OCI-LY3 (cell line): ENCODE results near the gene C1QTNF9.

ENCODE experiments used
- H2AFZ ChIP-seq: fragments of 200-600, 300-600 bp; shearing (Covaris generic); 2 replicates; pipeline ENCODE4 v1.6.0; 2014; ENCODE audit warnings: antibody characterized with exemption, low read depth, low read length
- H3K27ac ChIP-seq: fragments of 200-600, 300-600 bp; sonication (generic); 2 replicates; pipeline ENCODE4 v1.5.1; 2014; ENCODE audit warnings: mild to moderate bottlenecking, low read length, moderate library complexity, mixed read lengths
- H3K27me3 ChIP-seq: fragments of 200-600, 300-600 bp; sonication (generic); 2 replicates; pipeline ENCODE4 v1.6.1; 2014; ENCODE audit warnings: low read depth, low read length, mixed read lengths
- H3K36me3 ChIP-seq: fragments of 200-600, 300-600 bp; sonication (generic); replicated peaks from 2 replicates; pipeline ENCODE3; 2014; ENCODE audit warnings: low read depth, low read length, mixed read lengths
- H3K4me1 ChIP-seq: fragments of 300-600, 200-600 bp; sonication (generic); 2 replicates; pipeline ENCODE4 v1.6.1; 2014; ENCODE audit warnings: low read length, mixed read lengths
- H3K4me2 ChIP-seq: fragments of 200-600, 300-600 bp; sonication (generic); 2 replicates; pipeline ENCODE4 v1.6.1; 2014; ENCODE audit warnings: low read length, mixed read lengths
- H3K4me3 ChIP-seq: fragments of 300-600, 200-600 bp; sonication (generic); 2 replicates; pipeline ENCODE4 v1.5.1; 2014; ENCODE audit warnings: antibody characterized with exemption, mild to moderate bottlenecking, low read length, moderate library complexity
- H3K79me2 ChIP-seq: fragments of 300-600, 200-600 bp; shearing (Covaris generic); 2 replicates; pipeline ENCODE4 v1.6.1; 2014; ENCODE audit warnings: mild to moderate bottlenecking, low read length, mixed read lengths
- H3K9ac ChIP-seq: fragments of 300-600, 200-600 bp; shearing (Covaris generic); 2 replicates; pipeline ENCODE4 v1.6.0; 2014; ENCODE audit warnings: mild to moderate bottlenecking, low read length, moderate library complexity
- H3K9me3 ChIP-seq: fragments of 200-600, 300-600 bp; shearing (Covaris generic); 2 replicates; pipeline ENCODE4 v1.6.1; 2014; ENCODE audit warnings: low read length, mixed read lengths; ENCODE audit not compliant: insufficient read depth
- H4K20me1 ChIP-seq: fragments of 200-600, 300-600 bp; sonication (generic); 2 replicates; pipeline ENCODE4 v1.6.1; 2016; ENCODE audit warnings: low read length, mixed read lengths; ENCODE audit not compliant: insufficient read depth
- EZH2phosphoT487 ChIP-seq: fragments of 200-600 bp; shearing (Covaris generic); IDR thresholded peaks from 2 replicates; pipeline ENCODE4 v1.6.1; 2018; ENCODE audit warnings: antibody characterized with exemption, mixed run types, low read depth
- TF ChIP-seq, protein P1 (sequence below): fragments of 200-600, 300-600 bp; sonication (generic); IDR thresholded peaks from 2 replicates; pipeline ENCODE4 v1.5.1; 2014; ENCODE audit warnings: antibody characterized with exemption, low read length, low read depth

The C1QTNF9 gene

DNA sequence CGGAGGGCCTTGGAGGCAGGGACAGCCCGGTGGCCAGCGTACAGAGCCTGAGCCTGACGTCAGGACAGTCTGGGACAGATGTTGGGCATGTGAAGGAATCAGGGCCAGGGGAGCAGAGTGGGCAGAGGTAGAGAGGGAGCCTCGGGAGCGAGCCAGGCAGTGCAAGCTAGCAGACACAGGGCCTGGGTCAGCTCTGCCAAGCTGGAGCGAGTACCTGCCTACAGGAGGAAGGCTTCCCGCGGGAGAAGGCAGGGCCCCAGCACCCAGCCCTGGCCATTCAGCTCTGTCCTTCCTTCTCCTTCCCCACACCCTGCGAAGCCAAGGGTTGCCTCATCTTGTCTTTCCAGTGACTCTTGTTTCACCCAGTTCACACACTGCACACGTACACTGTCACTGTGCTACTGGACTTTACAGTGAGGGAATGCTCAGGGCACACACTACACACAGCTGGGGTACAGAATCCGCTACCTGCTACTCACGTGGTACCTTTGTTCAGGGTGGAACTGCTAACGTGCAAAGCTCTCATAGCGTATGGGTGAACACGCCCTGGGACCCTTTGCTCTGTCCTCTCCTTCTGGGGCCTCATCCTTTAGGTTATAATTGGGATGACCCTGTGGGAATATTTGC, 9.8 kb upstream of the C1QTNF9 start:
- no peaks in the 10 kb centered on the region for H3K4me1 ChIP-seq
- no peaks in the 10 kb centered on the region for H3K9me3 ChIP-seq
- H3K79me2 ChIP-seq, result no peaks in the 10 kb centered on the region
- TF ChIP-seq, protein P1, sequence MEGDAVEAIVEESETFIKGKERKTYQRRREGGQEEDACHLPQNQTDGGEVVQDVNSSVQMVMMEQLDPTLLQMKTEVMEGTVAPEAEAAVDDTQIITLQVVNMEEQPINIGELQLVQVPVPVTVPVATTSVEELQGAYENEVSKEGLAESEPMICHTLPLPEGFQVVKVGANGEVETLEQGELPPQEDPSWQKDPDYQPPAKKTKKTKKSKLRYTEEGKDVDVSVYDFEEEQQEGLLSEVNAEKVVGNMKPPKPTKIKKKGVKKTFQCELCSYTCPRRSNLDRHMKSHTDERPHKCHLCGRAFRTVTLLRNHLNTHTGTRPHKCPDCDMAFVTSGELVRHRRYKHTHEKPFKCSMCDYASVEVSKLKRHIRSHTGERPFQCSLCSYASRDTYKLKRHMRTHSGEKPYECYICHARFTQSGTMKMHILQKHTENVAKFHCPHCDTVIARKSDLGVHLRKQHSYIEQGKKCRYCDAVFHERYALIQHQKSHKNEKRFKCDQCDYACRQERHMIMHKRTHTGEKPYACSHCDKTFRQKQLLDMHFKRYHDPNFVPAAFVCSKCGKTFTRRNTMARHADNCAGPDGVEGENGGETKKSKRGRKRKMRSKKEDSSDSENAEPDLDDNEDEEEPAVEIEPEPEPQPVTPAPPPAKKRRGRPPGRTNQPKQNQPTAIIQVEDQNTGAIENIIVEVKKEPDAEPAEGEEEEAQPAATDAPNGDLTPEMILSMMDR, result no peak
- no peak overlapping the region for H3K4me3 ChIP-seq
- H3K27ac ChIP-seq, result no peak overlapping the region
- H3K36me3 ChIP-seq, result peaks cover 12% of the 10 kb centered on the region
- H4K20me1 ChIP-seq, result no peaks in the 10 kb centered on the region
- no peaks in the 10 kb centered on the region for H3K27me3 ChIP-seq
- no peak overlapping the region for H3K9ac ChIP-seq
- no peak overlapping the region for H2AFZ ChIP-seq
- no peak overlapping the region for H3K4me2 ChIP-seq

DNA sequence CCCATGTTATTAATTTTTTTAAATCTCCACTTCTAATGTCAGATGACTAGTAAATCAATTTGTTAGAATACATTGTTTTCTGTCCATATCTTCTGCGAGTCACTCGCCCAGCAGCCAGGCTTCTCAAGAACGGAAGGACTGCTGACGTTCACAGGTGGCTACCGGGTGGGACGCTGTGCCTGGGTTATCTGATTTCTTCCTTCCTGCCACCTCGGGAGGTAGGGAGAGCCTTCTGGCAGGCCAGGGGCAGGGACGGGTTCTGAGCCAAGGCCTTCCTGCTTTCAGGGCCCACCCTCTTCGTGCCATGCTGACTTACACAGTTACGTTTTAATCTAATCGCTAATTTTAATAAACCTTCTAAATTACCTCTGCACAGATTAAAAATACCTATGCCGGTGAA, 7.9 kb upstream of the C1QTNF9 start:
- H3K4me2 ChIP-seq, result no peak overlapping the region
- no peaks in the 10 kb centered on the region for H3K9me3 ChIP-seq
- TF ChIP-seq EZH2phosphoT487, result no peak
- TF ChIP-seq, protein P1, result no peak
- no peaks in the 10 kb centered on the region for H3K79me2 ChIP-seq
- no peaks in the 10 kb centered on the region for H3K27me3 ChIP-seq
- peaks cover 13% of the 10 kb centered on the region for H3K36me3 ChIP-seq
- H3K4me1 ChIP-seq, result no peaks in the 10 kb centered on the region
- H4K20me1 ChIP-seq, result no peaks in the 10 kb centered on the region
- no peak overlapping the region for H2AFZ ChIP-seq
- no peak overlapping the region for H3K9ac ChIP-seq
- no peak overlapping the region for H3K4me3 ChIP-seq
- no peak overlapping the region for H3K27ac ChIP-seq

DNA sequence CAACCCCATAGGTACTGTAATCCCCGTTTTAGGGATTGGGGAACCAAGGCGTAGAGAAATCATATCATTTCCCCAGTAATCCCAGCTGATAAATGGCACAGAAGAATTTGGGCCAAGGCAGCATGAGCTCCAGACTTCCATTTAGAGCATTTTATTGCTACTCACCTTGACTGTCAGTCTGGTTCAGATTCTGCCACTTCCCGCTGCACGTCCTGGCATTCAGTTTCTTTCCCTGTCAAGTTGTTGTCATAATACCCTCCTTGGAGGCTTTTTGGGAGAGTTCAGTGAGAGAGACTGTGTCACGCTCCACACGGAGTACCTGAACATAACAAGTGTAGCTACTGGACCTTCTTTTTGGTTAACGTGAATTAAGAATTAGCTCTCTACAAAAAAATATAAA, 7.5 kb upstream of the C1QTNF9 start:
- no peaks in the 10 kb centered on the region for H3K79me2 ChIP-seq
- no peaks in the 10 kb centered on the region for H3K27me3 ChIP-seq
- no peaks in the 10 kb centered on the region for H4K20me1 ChIP-seq
- no peaks in the 10 kb centered on the region for H3K4me1 ChIP-seq
- no peak overlapping the region for H3K9ac ChIP-seq
- no peak overlapping the region for H3K4me2 ChIP-seq
- TF ChIP-seq, protein P1, result no peak
- no peak for TF ChIP-seq EZH2phosphoT487
- no peaks in the 10 kb centered on the region for H3K9me3 ChIP-seq
- H3K27ac ChIP-seq, result no peak overlapping the region
- H2AFZ ChIP-seq, result no peak overlapping the region
- H3K36me3 ChIP-seq, result peaks cover 13% of the 10 kb centered on the region
- no peak overlapping the region for H3K4me3 ChIP-seq

DNA sequence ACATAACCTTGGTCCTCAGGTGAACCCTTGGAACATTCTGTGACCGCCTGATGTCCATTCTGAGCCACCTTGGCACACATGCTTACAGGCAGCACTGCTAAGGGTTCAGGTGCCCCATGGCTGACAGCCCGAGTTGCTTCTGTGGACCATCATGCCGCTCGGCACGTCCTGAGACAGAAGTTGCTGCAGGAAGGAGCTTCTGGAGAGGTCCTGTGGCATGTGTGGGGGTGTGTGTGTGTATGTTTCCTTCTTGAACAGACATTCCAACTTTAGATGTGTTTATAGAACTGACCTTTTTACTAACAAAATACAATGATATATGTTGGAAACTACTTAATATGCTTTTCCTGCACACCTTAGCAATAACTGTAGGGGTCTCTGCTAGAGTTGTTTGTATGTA, 4.8 kb upstream of the C1QTNF9 start:
- no peak overlapping the region for H3K4me2 ChIP-seq
- no peaks in the 10 kb centered on the region for H3K4me1 ChIP-seq
- H3K27ac ChIP-seq, result no peak overlapping the region

More for the DNA sequence above, 4.8 kb upstream of the C1QTNF9 start:
- Histone ChIP-seq H3K9ac (no peak overlapping the region), H3K27me3 (no peaks in the 10 kb centered on the region), H3K9me3 (no peaks in the 10 kb centered on the region), H3K4me3 (no peak overlapping the region), H3K79me2 (no peaks in the 10 kb centered on the region), H3K36me3 (peaks cover 2% of the 10 kb centered on the region), H2AFZ (no peak overlapping the region), H4K20me1 (no peaks in the 10 kb centered on the region)
- TF ChIP-seq, protein P1, result no peak
- TF ChIP-seq EZH2phosphoT487, result no peak
